ENCODE measurements around the gene TBCK. TPM values are rescaled to one million over a fixed set of nuclear protein-coding genes. Genes with fewer than 3 reads are reported as not detected.

The TBCK gene
- polyA plus RNA-seq, 1 donor (not counting 4 experiments of a cell fraction or from before 2014, with no cell fraction given), result 19.3 TPM

DNA sequence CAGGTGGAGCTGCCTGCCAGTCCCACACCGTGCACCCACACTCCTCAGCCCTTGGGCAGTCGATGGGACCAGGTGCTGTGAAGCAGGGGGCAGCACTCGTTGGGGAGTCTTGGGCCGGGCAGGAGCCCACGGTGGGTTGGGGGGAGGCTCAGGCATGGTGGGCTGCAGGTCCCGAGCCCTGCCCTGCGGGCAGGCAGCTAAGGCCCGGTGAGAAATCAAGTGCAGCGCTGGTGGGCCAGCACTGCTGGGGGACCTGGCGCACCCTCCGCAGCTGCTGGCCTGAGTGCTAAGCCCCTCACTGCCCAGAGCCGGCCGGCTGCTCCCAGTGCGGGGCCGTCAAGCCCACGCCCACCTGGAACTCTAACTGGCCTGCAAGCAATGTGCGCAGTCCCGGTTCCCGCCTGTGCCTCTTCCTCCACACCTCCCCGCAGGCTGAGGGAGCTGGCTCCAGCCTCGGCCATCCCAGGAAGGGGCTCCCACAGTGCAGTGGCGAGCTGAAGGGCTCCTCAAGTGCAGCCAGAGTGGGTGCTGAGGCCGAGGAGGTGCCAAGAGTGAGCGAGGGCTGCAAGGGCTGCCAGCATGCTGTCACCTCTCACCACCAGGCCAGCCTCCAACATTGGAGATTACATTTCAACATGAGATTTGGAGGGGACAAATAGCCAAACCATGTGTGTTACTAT, 223.5 kb downstream of the TBCK start:
- Histone ChIP-seq H3K27me3 (ENCODE audit: control insufficient read depth, extremely low read depth, insufficient read depth, low read length) (no peaks in the 10 kb centered on the region), H3K4me1 (ENCODE audit: control insufficient read depth, extremely low read depth, insufficient read depth, low read length) (no peaks in the 10 kb centered on the region), H3K27ac (ENCODE audit: control insufficient read depth, insufficient read depth, low read length) (no peak overlapping the region), H3K9me1 (ENCODE audit: control insufficient read depth, extremely low read depth, insufficient read depth, low read length) (no peaks in the 10 kb centered on the region), H3K79me2 (ENCODE audit: control insufficient read depth, insufficient read depth, low read length) (no peaks in the 10 kb centered on the region), H3K4me3 (ENCODE audit: control insufficient read depth in 2 of 3, extremely low read depth in 1 of 3, insufficient read depth in 2 of 3, low read depth in 1 of 3, low read length in 3 of 3) (no peak overlapping the region), H3K4me2 (ENCODE audit: control insufficient read depth, extremely low read depth, insufficient read depth, low read depth, low read length) (no peak overlapping the region), H3K36me3 (ENCODE audit: control insufficient read depth in 2 of 2, extremely low read depth in 1 of 2, insufficient read depth in 2 of 2, low read length in 2 of 2) (peaks cover 0 to 6% of the 10 kb centered on the region in 2 experiments), H3K9ac (ENCODE audit: control insufficient read depth, extremely low read depth, insufficient read depth, low read length) (no peak overlapping the region), H2AFZ (ENCODE audit: control insufficient read depth, low read length) (no peak overlapping the region), H4K20me1 (ENCODE audit: control insufficient read depth, extremely low read depth, insufficient read depth, low read length) (no peaks in the 10 kb centered on the region), H3K9me3 (ENCODE audit: control insufficient read depth, low read depth, low read length) (peaks cover 6% of the 10 kb centered on the region)
- dilution Hi-C loops (cut with MboI; ENCODE audit: extremely low pct_ligation_motif_present, low sequenced_read_pairs), result no loop called here
- TF ChIP-seq EZH2 (IDR thresholded peaks at IDR 0.05; ENCODE audit: low read length), result no peak
- TF ChIP-seq, protein P1, sequence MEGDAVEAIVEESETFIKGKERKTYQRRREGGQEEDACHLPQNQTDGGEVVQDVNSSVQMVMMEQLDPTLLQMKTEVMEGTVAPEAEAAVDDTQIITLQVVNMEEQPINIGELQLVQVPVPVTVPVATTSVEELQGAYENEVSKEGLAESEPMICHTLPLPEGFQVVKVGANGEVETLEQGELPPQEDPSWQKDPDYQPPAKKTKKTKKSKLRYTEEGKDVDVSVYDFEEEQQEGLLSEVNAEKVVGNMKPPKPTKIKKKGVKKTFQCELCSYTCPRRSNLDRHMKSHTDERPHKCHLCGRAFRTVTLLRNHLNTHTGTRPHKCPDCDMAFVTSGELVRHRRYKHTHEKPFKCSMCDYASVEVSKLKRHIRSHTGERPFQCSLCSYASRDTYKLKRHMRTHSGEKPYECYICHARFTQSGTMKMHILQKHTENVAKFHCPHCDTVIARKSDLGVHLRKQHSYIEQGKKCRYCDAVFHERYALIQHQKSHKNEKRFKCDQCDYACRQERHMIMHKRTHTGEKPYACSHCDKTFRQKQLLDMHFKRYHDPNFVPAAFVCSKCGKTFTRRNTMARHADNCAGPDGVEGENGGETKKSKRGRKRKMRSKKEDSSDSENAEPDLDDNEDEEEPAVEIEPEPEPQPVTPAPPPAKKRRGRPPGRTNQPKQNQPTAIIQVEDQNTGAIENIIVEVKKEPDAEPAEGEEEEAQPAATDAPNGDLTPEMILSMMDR (optimal IDR thresholded peaks at IDR 0.05 in 1 of 3, IDR thresholded peaks at IDR 0.05 in 1 of 3, conservative IDR thresholded peaks at IDR 0.05 in 1 of 3; ENCODE audit: extremely low read depth in 1 of 3, insufficient read depth in 2 of 3, low read length in 3 of 3), result no peak
- DNase-seq (ENCODE audit: low read depth, low spot score) (no peak), FAIRE-seq (no peak)

DNA sequence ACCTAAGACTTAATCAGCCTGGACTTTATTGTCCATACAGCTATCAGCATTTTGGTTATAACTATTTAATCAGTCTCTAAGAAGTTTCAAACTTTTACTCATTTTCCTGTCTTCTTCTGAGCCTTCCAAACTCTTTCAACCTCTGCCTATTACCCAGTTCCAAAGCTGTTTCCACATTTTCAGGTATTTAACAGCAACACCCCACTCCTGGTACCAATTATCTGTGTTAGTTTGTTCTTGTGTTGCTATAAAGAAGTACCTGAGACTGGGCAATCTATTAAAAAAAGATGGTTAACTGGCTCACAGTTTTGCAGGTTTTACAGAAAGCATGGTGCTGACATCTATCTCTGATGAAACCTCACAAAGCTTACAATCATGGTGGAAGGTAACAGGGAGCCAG, 225.2 kb downstream of the TBCK start:
- no peaks in the 10 kb centered on the region for H4K20me1 ChIP-seq (ENCODE audit: control insufficient read depth, extremely low read depth, insufficient read depth, low read length)
- peaks cover 6% of the 10 kb centered on the region for H3K9me3 ChIP-seq (ENCODE audit: control insufficient read depth, low read depth, low read length)
- H3K36me3 ChIP-seq (ENCODE audit: control insufficient read depth in 2 of 2, extremely low read depth in 1 of 2, insufficient read depth in 2 of 2, low read length in 2 of 2), result peaks cover 0 to 5% of the 10 kb centered on the region in 2 experiments
- no peak overlapping the region for H2AFZ ChIP-seq (ENCODE audit: control insufficient read depth, low read length)
- dilution Hi-C loops (cut with MboI; ENCODE audit: extremely low pct_ligation_motif_present, low sequenced_read_pairs), result no loop called here
- FAIRE-seq (no peak), DNase-seq (ENCODE audit: low read depth, low spot score) (no peak)
- TF ChIP-seq, protein P1 (optimal IDR thresholded peaks at IDR 0.05 in 1 of 3, IDR thresholded peaks at IDR 0.05 in 1 of 3, conservative IDR thresholded peaks at IDR 0.05 in 1 of 3; ENCODE audit: extremely low read depth in 1 of 3, insufficient read depth in 2 of 3, low read length in 3 of 3), result no peak
- no peak for TF ChIP-seq EZH2 (IDR thresholded peaks at IDR 0.05; ENCODE audit: low read length)
- no peak overlapping the region for H3K4me3 ChIP-seq (ENCODE audit: control insufficient read depth in 2 of 3, extremely low read depth in 1 of 3, insufficient read depth in 2 of 3, low read depth in 1 of 3, low read length in 3 of 3)
- no peak overlapping the region for H3K27ac ChIP-seq (ENCODE audit: control insufficient read depth, insufficient read depth, low read length)
- H3K79me2 ChIP-seq (ENCODE audit: control insufficient read depth, insufficient read depth, low read length), result no peaks in the 10 kb centered on the region
- H3K4me2 ChIP-seq (ENCODE audit: control insufficient read depth, extremely low read depth, insufficient read depth, low read depth, low read length), result no peak overlapping the region
- H3K4me1 ChIP-seq (ENCODE audit: control insufficient read depth, extremely low read depth, insufficient read depth, low read length), result no peaks in the 10 kb centered on the region
- no peak overlapping the region for H3K9ac ChIP-seq (ENCODE audit: control insufficient read depth, extremely low read depth, insufficient read depth, low read length)
- no peaks in the 10 kb centered on the region for H3K9me1 ChIP-seq (ENCODE audit: control insufficient read depth, extremely low read depth, insufficient read depth, low read length)
- H3K27me3 ChIP-seq (ENCODE audit: control insufficient read depth, extremely low read depth, insufficient read depth, low read length), result no peaks in the 10 kb centered on the region
